ENCODE measurements around the gene MYL2.

GRCh38 chr12:110941391-110941790 is 21.0 kb upstream of the MYL2 start:
- no peak for TF ChIP-seq JUNB (IDR thresholded peaks at IDR 0.05)
- TF ChIP-seq, protein P1, sequence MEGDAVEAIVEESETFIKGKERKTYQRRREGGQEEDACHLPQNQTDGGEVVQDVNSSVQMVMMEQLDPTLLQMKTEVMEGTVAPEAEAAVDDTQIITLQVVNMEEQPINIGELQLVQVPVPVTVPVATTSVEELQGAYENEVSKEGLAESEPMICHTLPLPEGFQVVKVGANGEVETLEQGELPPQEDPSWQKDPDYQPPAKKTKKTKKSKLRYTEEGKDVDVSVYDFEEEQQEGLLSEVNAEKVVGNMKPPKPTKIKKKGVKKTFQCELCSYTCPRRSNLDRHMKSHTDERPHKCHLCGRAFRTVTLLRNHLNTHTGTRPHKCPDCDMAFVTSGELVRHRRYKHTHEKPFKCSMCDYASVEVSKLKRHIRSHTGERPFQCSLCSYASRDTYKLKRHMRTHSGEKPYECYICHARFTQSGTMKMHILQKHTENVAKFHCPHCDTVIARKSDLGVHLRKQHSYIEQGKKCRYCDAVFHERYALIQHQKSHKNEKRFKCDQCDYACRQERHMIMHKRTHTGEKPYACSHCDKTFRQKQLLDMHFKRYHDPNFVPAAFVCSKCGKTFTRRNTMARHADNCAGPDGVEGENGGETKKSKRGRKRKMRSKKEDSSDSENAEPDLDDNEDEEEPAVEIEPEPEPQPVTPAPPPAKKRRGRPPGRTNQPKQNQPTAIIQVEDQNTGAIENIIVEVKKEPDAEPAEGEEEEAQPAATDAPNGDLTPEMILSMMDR (IDR thresholded peaks at IDR 0.05 in 2 of 3, conservative IDR thresholded peaks at IDR 0.05 in 1 of 3; ENCODE audit: control insufficient read depth in 2 of 3, extremely low read depth in 1 of 3, insufficient read depth in 1 of 3, low read depth in 3 of 3, low read length in 3 of 3), result no peak

All from GM12878 (cell line).